ENCODE results near the gene MCF2.

- no peak for TF ChIP-seq POLR2AphosphoS5 (IDR thresholded peaks at IDR 0.05; ENCODE audit: low read depth, low read length)
- TF ChIP-seq POLR2A (IDR thresholded peaks at IDR 0.05; ENCODE audit: low read depth, low read length), result no peak
- TF ChIP-seq TAF1 (IDR thresholded peaks at IDR 0.05; ENCODE audit: low read depth, low read length), result no peak
- no peak for TF ChIP-seq SPI1 (IDR thresholded peaks at IDR 0.05; ENCODE audit: low read depth, low read length)
These were observed 67.7 kb downstream of the MCF2 start for GRCh38 chrX:139640259-139640658.
